Lower leg skin (tissue), 4 donors: ENCODE measurements around the gene KRTAP5-10. TPM values are rescaled to one million over a fixed set of nuclear protein-coding genes. Genes with fewer than 3 reads are reported as not detected.
"Not testable (repeated sequence)": the region's sequence is repeated elsewhere in the genome, so short reads cannot be mapped to it uniquely, and the experiment has no call there.

Source experiments
- DNase-seq, 2 donors: peaks; one replicate each; pipeline ENCODE4 v3.0.0-alpha.2; 2019; ENCODE audit warnings: low spot score in 2 of 2
- H3K4me3 ChIP-seq: fragments of 200-600 bp; sonication (generic); 2 replicates; pipeline ENCODE4 v1.5.1; 2017; ENCODE audit warnings: mild to moderate bottlenecking, low read depth; ENCODE audit not compliant: poor library complexity, severe bottlenecking
- POLR2A ChIP-seq, 2 donors: fragments of 450-650 bp; IDR thresholded peaks; one replicate each; pipeline ENCODE4 v1.6.1; 2016 to 2017; ENCODE audit warnings: antibody characterized with exemption in 2 of 2, mild to moderate bottlenecking in 1 of 2, moderate library complexity in 1 of 2
- WGBS, 2 donors: methylation state at CpG; one replicate each; pipeline ENCODE4 v1.1.5; 2018; 5-methylcytosine and 5-hydroxymethylcytosine counted together
- intact Hi-C: fragments of 100-400 bp; cut with DNase I; formaldehyde crosslinking; loops from one replicate; pipeline ENCODE4 v1.15.0; 2023; ENCODE audit warnings: low total_unique reads
- total RNA-seq, 4 donors: library from RNA; depleted of rRNA; stranded (reverse); fragments of >200 nt; gene quantifications; one replicate each; pipeline ENCODE4 v1.1.0, GENCODE V29; 2016
- TF ChIP-seq, protein P1 (sequence below), 3 donors: fragments of 450-650 bp; IDR thresholded peaks; one replicate each; pipeline ENCODE4 v1.5.1; 2016; ENCODE audit warnings: antibody characterized with exemption in 3 of 3, mild to moderate bottlenecking in 3 of 3, moderate library complexity in 2 of 3

The KRTAP5-10 gene
- total RNA-seq, 4 donors from 2014 or later: 9.0 TPM; not detected in 3

DNA sequence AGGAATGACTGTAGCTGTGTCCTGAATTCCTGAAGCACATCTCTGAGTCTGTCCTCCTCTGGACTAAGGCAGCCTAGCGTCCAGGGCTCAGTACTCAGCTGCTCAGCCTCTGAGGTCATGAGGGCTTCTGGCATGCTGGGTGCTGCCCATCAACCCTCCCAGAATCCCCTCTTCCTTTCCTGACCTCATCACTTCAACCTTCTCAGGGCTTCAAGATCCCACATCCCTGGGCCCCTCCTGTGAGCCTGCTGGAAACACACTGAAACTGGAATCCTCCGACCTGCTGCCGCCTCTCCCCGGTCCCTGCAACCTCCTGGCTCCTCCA lies 26.7 kb upstream of the KRTAP5-10 start:
- H3K4me3 ChIP-seq: no peak overlapping the region
- intact Hi-C loops: no loop called here

DNA sequence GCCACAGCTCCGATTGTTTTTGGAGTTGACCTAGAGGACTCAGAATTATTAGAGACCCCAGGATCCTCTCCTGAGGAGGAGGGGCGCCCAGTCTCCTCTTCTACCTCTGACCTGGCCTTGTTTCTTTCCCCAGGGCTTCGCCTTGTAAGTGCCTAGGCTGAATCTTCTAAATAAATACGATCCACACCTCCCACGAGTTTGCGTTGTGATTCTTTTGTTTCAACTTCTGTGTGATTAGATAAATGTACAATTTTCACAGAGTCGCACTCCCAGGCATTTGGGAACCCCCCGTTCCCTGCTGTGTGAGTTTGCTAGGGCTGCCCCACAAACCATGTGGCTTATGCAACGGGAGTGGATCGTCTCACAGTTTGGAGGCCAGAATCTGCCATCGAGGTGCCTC lies 26.3 kb upstream of the KRTAP5-10 start:
- TF ChIP-seq, protein P1, sequence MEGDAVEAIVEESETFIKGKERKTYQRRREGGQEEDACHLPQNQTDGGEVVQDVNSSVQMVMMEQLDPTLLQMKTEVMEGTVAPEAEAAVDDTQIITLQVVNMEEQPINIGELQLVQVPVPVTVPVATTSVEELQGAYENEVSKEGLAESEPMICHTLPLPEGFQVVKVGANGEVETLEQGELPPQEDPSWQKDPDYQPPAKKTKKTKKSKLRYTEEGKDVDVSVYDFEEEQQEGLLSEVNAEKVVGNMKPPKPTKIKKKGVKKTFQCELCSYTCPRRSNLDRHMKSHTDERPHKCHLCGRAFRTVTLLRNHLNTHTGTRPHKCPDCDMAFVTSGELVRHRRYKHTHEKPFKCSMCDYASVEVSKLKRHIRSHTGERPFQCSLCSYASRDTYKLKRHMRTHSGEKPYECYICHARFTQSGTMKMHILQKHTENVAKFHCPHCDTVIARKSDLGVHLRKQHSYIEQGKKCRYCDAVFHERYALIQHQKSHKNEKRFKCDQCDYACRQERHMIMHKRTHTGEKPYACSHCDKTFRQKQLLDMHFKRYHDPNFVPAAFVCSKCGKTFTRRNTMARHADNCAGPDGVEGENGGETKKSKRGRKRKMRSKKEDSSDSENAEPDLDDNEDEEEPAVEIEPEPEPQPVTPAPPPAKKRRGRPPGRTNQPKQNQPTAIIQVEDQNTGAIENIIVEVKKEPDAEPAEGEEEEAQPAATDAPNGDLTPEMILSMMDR (IDR thresholded peaks at IDR 0.05): no peak
- no peak for TF ChIP-seq POLR2A (IDR thresholded peaks at IDR 0.05)
- no peak overlapping the region for H3K4me3 ChIP-seq
- 88 to 92% methylated on average over 11 of the region's 11 CpGs for WGBS, 2 donors
- DNase-seq: no peak
- intact Hi-C loops: no loop called here

More for the DNA sequence above, 26.7 kb upstream of the KRTAP5-10 start:
- TF ChIP-seq, protein P1 (IDR thresholded peaks at IDR 0.05): no peak
- TF ChIP-seq POLR2A (IDR thresholded peaks at IDR 0.05): no peak
- no peak for DNase-seq
- WGBS, 2 donors: 92 to 94% methylated on average over 4 of the region's 4 CpGs

DNA sequence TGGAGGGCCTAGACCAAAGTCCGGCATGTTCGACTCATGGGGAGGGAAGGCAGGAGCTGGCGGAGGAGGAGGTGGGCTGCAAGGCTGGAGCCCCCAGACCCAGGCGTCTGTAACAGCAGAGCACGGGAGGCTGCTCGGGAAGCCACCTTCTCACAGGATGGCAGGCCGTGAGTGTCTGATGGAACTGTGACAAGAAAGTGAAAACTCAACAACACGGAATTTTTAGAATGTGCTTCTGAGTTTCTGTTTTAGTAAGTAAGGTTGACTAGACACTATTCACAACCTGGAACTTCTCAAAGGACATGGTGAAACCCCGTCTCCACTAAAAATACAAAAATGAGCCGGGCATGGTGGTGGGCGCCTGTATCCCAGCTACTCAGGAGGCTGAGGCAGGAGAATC lies 25.4 kb upstream of the KRTAP5-10 start:
- intact Hi-C loops, DNase-seq, H3K4me3 ChIP-seq: not testable (repeated sequence)
- 92 to 97% methylated on average over 11 of the region's 11 CpGs for WGBS, 2 donors

DNA sequence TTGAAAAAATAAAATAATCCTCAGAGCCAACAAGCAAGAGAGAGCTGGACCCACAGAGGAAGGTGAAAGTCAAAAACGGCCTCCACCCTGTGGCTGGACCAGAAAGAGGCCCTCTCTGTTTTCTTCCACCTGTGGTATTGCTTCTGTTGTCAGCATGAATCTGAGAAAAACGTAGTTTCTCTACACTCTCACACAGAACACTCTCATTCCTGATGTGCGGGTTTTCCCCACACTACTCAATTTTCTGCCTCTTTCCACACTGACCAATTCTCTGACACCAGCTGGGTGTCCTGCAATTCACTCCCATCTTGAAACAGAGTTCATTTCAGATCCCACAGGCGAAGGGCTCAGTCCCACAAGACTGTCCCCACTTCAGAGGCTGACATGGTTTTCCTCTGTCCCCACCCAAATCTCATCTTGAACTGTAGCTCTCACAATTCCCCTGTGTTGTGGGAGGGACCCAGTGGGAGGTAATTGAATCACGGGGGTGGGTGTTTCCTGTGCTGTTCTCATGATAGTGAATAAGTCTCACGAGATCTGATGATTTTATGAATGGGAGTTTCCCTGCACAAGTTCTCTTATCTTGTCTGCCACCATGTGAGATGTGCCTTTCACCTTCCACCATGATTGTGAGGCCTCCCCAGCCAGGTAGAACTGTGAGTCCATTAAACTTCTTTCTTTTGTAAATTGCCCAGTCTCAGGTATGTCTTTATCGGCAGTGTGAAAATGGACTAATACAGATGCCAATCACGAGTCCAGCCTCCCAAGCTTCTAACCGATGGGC lies 24.6 kb upstream of the KRTAP5-10 start:
- intact Hi-C loops, H3K4me3 ChIP-seq, DNase-seq: not testable (repeated sequence)
- 88 to 90% methylated on average over 9 of the region's 9 CpGs for WGBS, 2 donors

DNA sequence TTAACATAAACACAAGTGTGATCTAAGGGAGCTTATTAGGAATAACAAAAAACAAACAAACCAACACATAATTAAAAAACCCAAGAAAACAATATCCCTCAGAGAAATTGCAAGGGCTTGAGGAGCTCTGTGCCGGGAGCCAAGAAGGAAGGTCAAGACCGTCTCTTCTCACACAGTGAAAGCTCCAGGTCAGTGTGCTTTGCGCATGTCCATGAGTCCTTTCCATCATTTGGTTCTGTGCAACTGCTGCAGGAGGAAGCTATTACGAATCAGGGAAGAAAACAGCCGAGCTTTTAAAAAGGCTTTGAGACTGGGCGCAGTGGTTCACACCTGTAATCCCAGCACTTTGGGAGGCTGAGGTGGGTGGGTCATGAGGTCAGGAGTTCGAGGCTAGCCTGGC lies 23.0 kb upstream of the KRTAP5-10 start:
- TF ChIP-seq, protein P1 (IDR thresholded peaks at IDR 0.05): no peak
- no peak for TF ChIP-seq POLR2A (IDR thresholded peaks at IDR 0.05)
- DNase-seq: no peak
- 74 to 83% methylated on average over 7 of the region's 7 CpGs for WGBS, 2 donors
- intact Hi-C loops: no loop called here
- H3K4me3 ChIP-seq: no peak overlapping the region

DNA sequence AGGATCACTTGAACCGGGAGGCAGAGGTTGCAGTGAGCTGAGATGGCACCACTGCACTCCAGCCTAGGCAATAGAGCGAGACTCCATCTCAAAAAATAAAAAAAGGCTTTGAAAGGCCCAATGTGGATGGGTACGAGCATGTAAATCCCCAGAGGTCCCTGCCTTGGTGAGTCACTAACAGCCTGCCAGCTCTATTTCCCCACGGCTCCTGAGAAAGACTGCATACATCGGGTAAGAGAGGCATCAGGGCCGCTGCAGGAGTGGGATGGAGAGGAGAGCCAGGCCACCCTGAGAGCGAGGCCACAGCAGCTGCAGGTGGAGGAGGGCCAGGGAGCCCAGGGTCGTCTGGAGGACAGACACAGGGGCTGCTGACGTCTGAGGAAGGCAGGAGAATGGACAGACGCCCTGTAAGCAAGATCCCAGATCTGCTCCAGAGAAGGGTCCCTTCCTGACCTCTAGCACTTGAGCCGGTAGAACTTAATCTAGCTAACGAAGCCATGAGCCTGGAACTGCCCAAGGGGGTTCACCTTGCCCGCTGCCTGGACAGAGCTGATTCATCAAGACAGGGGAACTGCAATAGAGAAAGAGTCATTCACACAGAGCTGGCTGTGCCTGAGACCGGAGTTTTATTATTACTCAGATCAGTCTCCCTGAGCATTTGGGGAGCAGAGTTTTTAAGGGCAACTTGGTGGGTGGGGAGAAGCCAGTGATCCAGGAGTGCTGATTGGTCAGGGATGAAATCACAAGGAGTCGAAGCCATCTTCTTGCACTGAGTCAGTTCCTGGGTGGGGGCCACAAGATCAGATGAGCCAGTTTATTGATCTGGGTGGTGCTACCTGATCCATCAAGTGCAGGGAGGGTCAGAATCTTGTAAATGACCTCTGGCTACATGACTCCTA lies 22.2 kb upstream of the KRTAP5-10 start:
- H3K4me3 ChIP-seq: no peak overlapping the region
- TF ChIP-seq, protein P1 (IDR thresholded peaks at IDR 0.05): no peak
- TF ChIP-seq POLR2A (IDR thresholded peaks at IDR 0.05): no peak
- intact Hi-C loops: no loop called here
- DNase-seq: no peak
- 73 to 84% methylated on average over 15 of the region's 15 CpGs for WGBS, 2 donors
